ENCODE data around the gene DACT3.

GRCh38 chr19:46710687-46711086, 49.7 kb upstream of the DACT3 start:
- TF ChIP-seq POLR2AphosphoS5 (IDR thresholded peaks at IDR 0.05; ENCODE audit: insufficient read depth in 1 of 2, low read depth in 1 of 2) (no peak), CTCF (IDR thresholded peaks at IDR 0.05) (no peak), POLR2A (IDR thresholded peaks at IDR 0.05) (no peak)
